ENCODE measurements around the gene ACADS. TPM values are rescaled to one million over a fixed set of nuclear protein-coding genes. Genes with fewer than 3 reads are reported as not detected.
A peak's percentile ranks its signal among the peaks of the same experiment; 100 is the strongest.

Gene ACADS
- total and polyA plus RNA-seq, 9 of the 15 experiments (the other 6 are each of a cell fraction or from before 2014, with no cell fraction given) = 0.06 to 20.3 (median 8.8) TPM

GRCh38 chr12:120686151-120686689 lies 39.4 kb upstream of the ACADS start (continued):
- TF ChIP-seq VEZF1 (CRISPR knock-in tag; IDR thresholded peaks at IDR 0.05) (peak; percentile 74; the same call in 1 of the 2 replicates), ZBTB1 (CRISPR knock-in tag; IDR thresholded peaks at IDR 0.05; ENCODE audit: borderline replicate concordance, low read depth) (no peak), CREB1 (IDR thresholded peaks at IDR 0.05) (no peak), CREB1 (CRISPR knock-in tag; IDR thresholded peaks at IDR 0.05) (peak; percentile 74), ZNF263 (CRISPR knock-in tag; IDR thresholded peaks at IDR 0.05; ENCODE audit: borderline replicate concordance) (peak; percentile 35; the same call in 1 of the 2 replicates), ZNF253 (CRISPR knock-in tag; conservative IDR thresholded peaks at IDR 0.05) (no peak), TEAD2 (tag; IDR thresholded peaks at IDR 0.05) (no peak), ETS2 (tag; IDR thresholded peaks at IDR 0.05; ENCODE audit: borderline replicate concordance, poor library complexity, severe bottlenecking) (no peak), ZC3H11A (IDR thresholded peaks at IDR 0.05; ENCODE audit: low read depth, low read length) (no peak), AFF1 (IDR thresholded peaks at IDR 0.05; ENCODE audit: low read depth in 1 of 2, partially characterized antibody in 2 of 2) (no peak), ZFP30 (CRISPR knock-in tag; IDR thresholded peaks at IDR 0.05; ENCODE audit: borderline replicate concordance) (no peak), ELK3 (CRISPR knock-in tag; IDR thresholded peaks at IDR 0.05) (no peak), HNRNPUL1 (IDR thresholded peaks at IDR 0.05; ENCODE audit: low read length) (no peak), CHD2 (IDR thresholded peaks at IDR 0.05; ENCODE audit: low read depth, low read length) (0 out of 2 replicates have a peak, but pooled peaks have one; percentile 8), ZNF778 (CRISPR knock-in tag; IDR thresholded peaks at IDR 0.05) (no peak), STAT6 (CRISPR knock-in tag; IDR thresholded peaks at IDR 0.05) (no peak), TGIF2 (CRISPR knock-in tag; IDR thresholded peaks at IDR 0.05) (no peak), SIRT6 (IDR thresholded peaks at IDR 0.05; ENCODE audit: low read depth, low read length) (no peak), FOXK2 (conservative IDR thresholded peaks at IDR 0.05 in 1 of 2, IDR thresholded peaks at IDR 0.05 in 1 of 2; ENCODE audit: low read depth in 2 of 2) (peak in 1 of 2 experiments; percentile 97; a peak in 2 of 4 replicates)

All from K562 (cell line).